ENCODE results near the gene TBC1D16.
A peak's percentile ranks its signal among the peaks of the same experiment; 100 is the strongest.

Gene TBC1D16

GRCh38 chr17:79936641-79937381 is 98.9 kb downstream of the TBC1D16 start:
- peak; percentile 70 for DNase-seq

- no peak for DNase-seq
Observed at GRCh38 chr17:79936050-79936449, 99.6 kb downstream of the TBC1D16 start.

GRCh38 chr17:79935197-79935885 is 100.3 kb downstream of the TBC1D16 start:
- DNase-seq = no peak

- no peak for DNase-seq
Observed at GRCh38 chr17:79934653-79934970, 101.1 kb downstream of the TBC1D16 start.

GRCh38 chr17:79933863-79934652 is 101.6 kb downstream of the TBC1D16 start:
- DNase-seq = peak; percentile 95

- no peak for DNase-seq
Observed at GRCh38 chr17:79932451-79933306, 103.0 kb downstream of the TBC1D16 start.

- no peak for DNase-seq
Observed at GRCh38 chr17:79931817-79932309, 103.8 kb downstream of the TBC1D16 start.

GRCh38 chr17:79930877-79931816 is 104.5 kb downstream of the TBC1D16 start:
- DNase-seq = no peak

GRCh38 chr17:79930062-79930876 is 105.4 kb downstream of the TBC1D16 start:
- no peak for DNase-seq

GRCh38 chr17:79929257-79930061 is 106.2 kb downstream of the TBC1D16 start:
- DNase-seq = no peak

- DNase-seq = no peak
Observed at GRCh38 chr17:79928502-79929256, 107.0 kb downstream of the TBC1D16 start.

GRCh38 chr17:79927688-79928501 is 107.8 kb downstream of the TBC1D16 start:
- no peak for DNase-seq

GRCh38 chr17:79927136-79927661 is 108.5 kb downstream of the TBC1D16 start:
- no peak for DNase-seq

GRCh38 chr17:79926605-79927135 is 109.0 kb downstream of the TBC1D16 start:
- no peak for DNase-seq

- peak; percentile 75 for DNase-seq
Observed at GRCh38 chr17:79926142-79926604, 109.5 kb downstream of the TBC1D16 start.

- DNase-seq = peak; percentile 91
Observed at GRCh38 chr17:79925242-79925957, 110.3 kb downstream of the TBC1D16 start.

GRCh38 chr17:79924639-79924976 is 111.1 kb downstream of the TBC1D16 start:
- DNase-seq = no peak

Data from hematopoietic multipotent progenitor cell treated with erythropoietin and hydrocortisone succinate and interleukin-3 and kit ligand, for 4 days (in vitro differentiated cells).